GM18867 (cell line): ENCODE measurements around the gene CYP1A1.
A peak's percentile ranks its signal among the peaks of the same experiment; 100 is the strongest.

Experiments
- ATAC-seq: cut with Tn5 transposase; IDR thresholded peaks from one replicate; pipeline ENCODE4 v1.9.1; 2021; ENCODE audit warnings: mild to moderate bottlenecking, moderate library complexity; ENCODE audit not compliant: unreplicated experiment

Gene CYP1A1, protein sequence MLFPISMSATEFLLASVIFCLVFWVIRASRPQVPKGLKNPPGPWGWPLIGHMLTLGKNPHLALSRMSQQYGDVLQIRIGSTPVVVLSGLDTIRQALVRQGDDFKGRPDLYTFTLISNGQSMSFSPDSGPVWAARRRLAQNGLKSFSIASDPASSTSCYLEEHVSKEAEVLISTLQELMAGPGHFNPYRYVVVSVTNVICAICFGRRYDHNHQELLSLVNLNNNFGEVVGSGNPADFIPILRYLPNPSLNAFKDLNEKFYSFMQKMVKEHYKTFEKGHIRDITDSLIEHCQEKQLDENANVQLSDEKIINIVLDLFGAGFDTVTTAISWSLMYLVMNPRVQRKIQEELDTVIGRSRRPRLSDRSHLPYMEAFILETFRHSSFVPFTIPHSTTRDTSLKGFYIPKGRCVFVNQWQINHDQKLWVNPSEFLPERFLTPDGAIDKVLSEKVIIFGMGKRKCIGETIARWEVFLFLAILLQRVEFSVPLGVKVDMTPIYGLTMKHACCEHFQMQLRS

GRCh38 chr15:74725225-74725774 lies at the start of gene CYP1A1:
CYP1A1 (minus strand) TSS chr15:74725528; CDS start chr15:74723097, 2,431 bp downstream.
- ATAC-seq: peak; percentile 24

DNA sequence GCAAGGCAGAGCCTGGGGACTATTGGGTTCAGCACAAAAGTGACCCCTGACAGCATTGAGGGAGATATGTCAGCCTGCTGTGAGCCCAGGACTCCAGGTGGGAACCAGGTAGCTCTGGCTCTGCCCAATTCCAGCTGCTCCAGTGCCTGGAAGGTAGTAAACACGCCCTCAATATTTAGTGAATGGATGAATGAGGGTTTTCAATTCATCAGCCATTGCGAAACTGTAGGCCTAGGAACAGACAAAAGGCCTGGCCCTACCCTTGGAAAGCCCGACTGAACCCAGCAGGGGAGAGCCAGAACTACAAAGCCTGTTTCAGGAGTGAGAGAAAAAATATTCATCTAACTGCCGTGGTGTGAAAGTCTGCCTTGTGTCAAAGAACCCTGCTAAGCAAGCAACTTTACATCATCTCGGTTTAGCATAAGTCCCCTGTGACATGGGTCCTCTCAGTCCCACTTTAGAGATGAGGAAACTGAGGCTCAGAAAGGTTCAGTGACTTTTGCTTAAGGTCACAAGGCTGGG lies 48.5 kb upstream of the CYP1A1 start:
- ATAC-seq: no peak

GRCh38 chr15:74773329-74773728 lies 48.0 kb upstream of the CYP1A1 start:
- ATAC-seq: no peak

DNA sequence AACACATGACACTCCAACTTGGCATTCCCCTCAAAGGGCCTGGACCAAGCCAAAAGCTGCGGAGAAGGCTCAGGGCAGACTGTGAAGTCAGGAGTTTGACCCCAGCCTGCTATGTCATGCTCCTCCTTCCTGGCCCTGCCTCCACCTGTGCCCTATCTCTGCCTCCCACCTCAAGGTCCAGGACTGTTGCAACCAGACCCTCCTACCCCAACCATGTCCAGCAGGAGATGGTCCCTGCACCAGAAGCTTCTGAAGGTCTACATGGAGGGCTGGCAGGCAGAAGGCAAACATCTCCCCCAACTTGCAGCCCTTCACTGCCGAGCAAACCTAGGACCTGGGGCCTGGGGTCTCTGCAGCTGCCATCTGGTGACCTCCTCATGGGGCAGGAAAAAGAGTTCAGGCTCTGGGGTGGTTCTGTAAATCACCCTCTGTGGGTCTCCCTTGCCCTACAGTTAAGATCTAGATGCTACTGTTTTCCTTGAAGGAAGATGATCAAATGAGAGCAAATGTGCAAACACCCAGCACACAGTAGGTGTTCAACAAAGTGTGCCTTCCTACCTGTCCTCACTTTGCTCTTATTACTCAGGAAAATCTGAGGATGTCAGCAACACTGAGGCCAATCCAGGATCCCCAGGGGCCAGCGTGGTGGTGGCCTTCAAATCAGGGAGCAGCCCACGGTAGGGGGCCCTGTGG lies 45.0 kb upstream of the CYP1A1 start:
- ATAC-seq: no peak

- no peak for ATAC-seq
These were observed 44.2 kb upstream of the CYP1A1 start for GRCh38 chr15:74769463-74770025.

DNA sequence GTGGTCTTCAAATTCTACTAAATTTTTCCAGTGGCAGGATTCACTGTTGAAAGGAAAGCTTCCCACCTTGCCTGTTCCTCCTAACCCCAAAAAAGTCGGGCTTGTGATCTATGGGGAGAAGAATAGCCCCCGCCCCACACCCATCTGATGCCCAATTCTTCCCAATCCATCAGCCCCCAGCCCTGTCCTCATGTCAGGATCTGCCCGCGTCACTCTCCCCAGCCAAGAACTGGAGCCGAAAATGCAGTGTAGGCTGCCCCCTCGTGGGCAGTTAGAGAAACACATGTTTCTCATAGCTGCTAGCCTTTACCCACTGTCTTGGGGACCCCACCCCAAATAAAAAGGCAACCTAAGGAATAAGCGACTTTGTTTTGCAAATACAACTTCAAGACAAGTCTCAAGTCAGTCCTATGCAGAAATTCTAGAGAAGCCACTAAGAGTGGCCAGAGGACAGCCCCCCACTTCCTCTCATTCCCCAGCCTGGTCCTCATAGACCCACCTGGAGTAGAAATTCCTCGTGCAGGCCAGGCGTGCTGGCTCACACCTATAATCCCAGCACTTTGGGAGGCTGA lies 43.5 kb upstream of the CYP1A1 start:
- ATAC-seq: no peak

- ATAC-seq: no peak
These were observed 42.9 kb upstream of the CYP1A1 start for GRCh38 chr15:74768099-74768770.

- ATAC-seq: no peak
These were observed 42.1 kb upstream of the CYP1A1 start for GRCh38 chr15:74767167-74768098.

GRCh38 chr15:74763416-74763815 lies 38.1 kb upstream of the CYP1A1 start:
- no peak for ATAC-seq

DNA sequence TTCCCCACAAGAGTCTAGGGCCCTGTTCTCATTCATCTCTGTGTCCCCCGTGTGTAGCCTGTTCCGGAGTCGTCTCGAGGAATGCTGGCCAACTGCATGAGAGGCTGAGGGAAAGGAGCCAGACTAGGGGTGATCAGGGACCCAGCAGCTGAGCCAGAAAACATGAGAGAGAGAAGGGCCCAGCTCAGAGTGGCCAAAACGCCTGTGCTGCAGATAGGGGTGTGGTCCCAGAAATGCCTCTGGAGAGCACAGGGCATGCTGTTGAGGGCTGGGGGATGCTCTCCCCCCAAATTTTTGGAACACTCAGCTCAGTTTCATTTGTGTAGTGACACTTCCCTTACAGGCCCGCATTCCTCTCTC lies 37.4 kb upstream of the CYP1A1 start:
- no peak for ATAC-seq

DNA sequence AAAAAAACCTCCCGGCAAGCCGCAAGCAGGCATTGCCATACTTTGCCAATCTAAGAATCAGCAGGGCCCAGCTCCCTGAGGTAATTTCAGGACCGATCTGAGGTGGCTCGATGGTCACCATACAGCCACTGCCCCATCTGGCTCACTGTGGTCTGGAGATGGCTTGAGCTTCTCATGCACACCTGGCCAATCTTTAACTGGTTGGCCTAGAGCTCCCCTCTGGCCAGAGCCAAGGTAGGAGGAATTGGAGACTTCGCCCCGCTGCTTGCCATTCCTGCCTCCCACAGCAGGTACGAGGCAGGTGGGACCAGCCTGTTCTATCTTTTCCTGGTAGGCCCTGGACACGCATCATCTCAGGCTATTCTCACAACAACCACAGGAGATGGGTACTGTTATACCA lies 33.4 kb upstream of the CYP1A1 start:
- ATAC-seq: no peak

- ATAC-seq: no peak
These were observed 29.4 kb upstream of the CYP1A1 start for GRCh38 chr15:74754593-74755215.

- ATAC-seq: no peak
These were observed 27.2 kb upstream of the CYP1A1 start for GRCh38 chr15:74752531-74752930.

GRCh38 chr15:74752011-74752410 lies 26.7 kb upstream of the CYP1A1 start:
- ATAC-seq: no peak

DNA sequence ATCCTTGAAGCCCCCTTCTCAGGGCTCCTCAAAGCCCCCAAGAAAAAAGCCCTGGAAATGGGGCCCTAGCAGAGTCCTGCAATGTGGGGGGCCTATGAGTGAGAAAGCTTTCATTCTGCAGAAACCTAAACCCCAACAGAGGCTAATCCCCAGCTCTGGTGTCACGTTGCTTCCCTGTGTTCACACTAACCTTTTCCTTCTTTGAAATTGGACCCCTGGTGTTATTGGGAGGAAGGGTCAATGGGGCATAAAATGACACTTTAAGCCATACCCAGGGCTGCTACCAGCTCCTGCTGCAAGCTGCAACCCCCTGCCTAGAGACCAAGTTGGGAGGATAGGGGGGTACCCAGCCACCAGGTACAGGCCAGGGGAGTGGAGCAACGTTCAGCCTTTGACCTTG lies 25.4 kb upstream of the CYP1A1 start:
- no peak for ATAC-seq

DNA sequence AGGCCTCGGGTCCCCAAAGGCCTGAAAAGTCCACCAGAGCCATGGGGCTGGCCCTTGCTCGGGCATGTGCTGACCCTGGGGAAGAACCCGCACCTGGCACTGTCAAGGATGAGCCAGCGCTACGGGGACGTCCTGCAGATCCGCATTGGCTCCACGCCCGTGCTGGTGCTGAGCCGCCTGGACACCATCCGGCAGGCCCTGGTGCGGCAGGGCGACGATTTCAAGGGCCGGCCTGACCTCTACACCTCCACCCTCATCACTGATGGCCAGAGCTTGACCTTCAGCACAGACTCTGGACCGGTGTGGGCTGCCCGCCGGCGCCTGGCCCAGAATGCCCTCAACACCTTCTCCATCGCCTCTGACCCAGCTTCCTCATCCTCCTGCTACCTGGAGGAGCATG lies 24.5 kb upstream of the CYP1A1 start:
- no peak for ATAC-seq

DNA sequence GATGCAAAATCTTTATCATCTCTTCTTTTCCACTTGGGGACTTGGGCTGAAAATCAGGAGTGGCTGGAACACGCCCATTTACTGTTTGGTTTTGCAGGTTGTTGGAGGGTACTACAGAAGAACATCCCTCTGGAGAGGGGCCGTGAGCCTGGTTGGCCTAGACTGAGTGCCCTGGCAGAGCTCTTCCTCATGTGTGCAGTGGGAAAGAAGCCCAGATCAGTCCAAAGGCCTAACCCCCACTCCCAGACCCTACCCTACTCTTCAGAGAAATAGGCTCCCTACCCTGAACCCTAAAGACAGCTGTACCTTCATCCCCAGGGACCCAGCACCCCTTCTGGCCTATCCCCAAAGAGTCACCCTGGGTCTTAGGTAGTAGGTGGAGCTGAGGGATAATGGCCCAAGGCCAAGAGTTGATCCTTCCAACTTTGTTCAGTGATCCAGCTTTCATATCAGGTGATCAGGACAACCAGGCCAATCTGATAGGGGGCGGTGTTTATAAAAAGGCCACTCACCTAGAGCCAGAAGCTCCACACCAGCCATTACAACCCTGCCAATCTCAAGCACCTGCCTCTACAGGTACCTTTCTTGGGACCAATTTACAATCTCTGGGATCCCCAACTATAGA lies 23.1 kb upstream of the CYP1A1 start, which contains the start of gene CYP1A2:
TSS of gene CYP1A2 (plus strand) at position 524 of the 625 bp plus-strand sequence. CDS start 894 bp downstream, outside the sequence.
- ATAC-seq: no peak

DNA sequence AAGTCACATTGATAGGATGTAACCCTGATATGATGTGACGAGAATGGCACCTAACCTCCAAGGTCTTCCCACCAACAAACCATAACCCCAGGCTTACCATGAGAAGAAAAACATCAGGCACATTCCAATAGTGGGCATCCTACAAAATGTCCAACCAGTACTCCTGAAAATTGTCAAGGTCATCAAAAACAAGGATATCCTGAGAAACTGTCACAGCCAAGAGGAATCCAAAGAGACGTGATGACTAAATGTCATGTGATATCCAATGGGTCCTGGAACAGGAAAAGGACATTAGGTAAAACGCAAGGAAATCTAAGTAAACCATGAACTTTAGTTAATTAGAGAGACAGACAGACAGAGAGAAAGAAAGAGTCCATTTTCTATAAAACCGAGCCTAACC lies 21.1 kb upstream of the CYP1A1 start:
- ATAC-seq: no peak
